ENCODE data around the gene RIC1.

DNA sequence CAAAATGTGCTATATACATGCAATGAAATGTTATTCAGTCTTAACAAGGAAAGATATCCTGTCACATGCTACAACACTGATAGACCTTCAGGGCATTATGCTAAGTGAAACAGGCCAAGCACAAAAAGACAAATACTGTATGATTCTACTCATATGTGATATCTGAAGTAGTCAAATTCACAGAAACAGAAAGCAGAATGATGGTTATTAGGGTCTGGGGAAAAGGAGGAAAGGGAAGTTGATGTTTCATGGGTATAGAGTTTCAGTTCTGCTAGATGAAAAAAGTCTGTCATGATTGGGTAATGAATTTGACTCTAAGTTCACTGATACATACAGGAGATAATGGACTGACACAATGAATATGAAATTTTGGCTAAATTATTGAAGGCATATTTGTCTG is 11.2 kb upstream of the RIC1 start:
- TF ChIP-seq RAD21 (IDR thresholded peaks at IDR 0.05; ENCODE audit: low read length) (no peak), NFIC (IDR thresholded peaks at IDR 0.05; ENCODE audit: borderline replicate concordance) (no peak), TAF1 (IDR thresholded peaks at IDR 0.05; ENCODE audit: borderline replicate concordance, low read depth, low read length) (no peak), POLR2AphosphoS5 (IDR thresholded peaks at IDR 0.05; ENCODE audit: low read depth, low read length) (no peak)
- TF ChIP-seq, protein P1, sequence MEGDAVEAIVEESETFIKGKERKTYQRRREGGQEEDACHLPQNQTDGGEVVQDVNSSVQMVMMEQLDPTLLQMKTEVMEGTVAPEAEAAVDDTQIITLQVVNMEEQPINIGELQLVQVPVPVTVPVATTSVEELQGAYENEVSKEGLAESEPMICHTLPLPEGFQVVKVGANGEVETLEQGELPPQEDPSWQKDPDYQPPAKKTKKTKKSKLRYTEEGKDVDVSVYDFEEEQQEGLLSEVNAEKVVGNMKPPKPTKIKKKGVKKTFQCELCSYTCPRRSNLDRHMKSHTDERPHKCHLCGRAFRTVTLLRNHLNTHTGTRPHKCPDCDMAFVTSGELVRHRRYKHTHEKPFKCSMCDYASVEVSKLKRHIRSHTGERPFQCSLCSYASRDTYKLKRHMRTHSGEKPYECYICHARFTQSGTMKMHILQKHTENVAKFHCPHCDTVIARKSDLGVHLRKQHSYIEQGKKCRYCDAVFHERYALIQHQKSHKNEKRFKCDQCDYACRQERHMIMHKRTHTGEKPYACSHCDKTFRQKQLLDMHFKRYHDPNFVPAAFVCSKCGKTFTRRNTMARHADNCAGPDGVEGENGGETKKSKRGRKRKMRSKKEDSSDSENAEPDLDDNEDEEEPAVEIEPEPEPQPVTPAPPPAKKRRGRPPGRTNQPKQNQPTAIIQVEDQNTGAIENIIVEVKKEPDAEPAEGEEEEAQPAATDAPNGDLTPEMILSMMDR (IDR thresholded peaks at IDR 0.05), result no peak

Measured in SK-N-SH (cell line).